Tracheal epithelial cell (primary cell): ENCODE measurements around the gene DMRT2. TPM values are rescaled to one million over a fixed set of nuclear protein-coding genes. Genes with fewer than 3 reads are reported as not detected.

ENCODE experiments used
- total RNA-seq: library from RNA; depleted of rRNA; stranded (reverse); fragments of >200 nt; gene quantifications from 2 replicates; pipeline ENCODE4 v1.2.1, GENCODE V29; 2014

The DMRT2 gene
- 0.24 and 1.1 TPM in 2 replicates for total RNA-seq

GRCh38 chr9:1050125-1050895 lies at the start of gene DMRT2:
Gene DMRT2, plus strand, starts transcription at chr9:1050357. Its CDS starts 1,257 bp downstream, at chr9:1051614.

Other genes starting within 250 kb of the DMRT2 start
- not detected in 2 replicates for gene DMRT1, start 208.7 kb upstream of the DMRT2 start, total RNA-seq
- gene DMRT3, start 73.7 kb upstream of the DMRT2 start, total RNA-seq: not detected in 2 replicates